GM23248 (cell line): ENCODE results near the gene SPRR5. TPM values are rescaled to one million over a fixed set of nuclear protein-coding genes. Genes with fewer than 3 reads are reported as not detected.

ENCODE experiments used
- DNase-seq: peaks from one replicate; pipeline ENCODE4 v3.0.0-alpha.2; 2015
- H2AFZ ChIP-seq: fragments of 200-600 bp; sonication (generic); 2 replicates; pipeline ENCODE4 v1.6.1; 2016; ENCODE audit warnings: antibody characterized with exemption
- H3F3A ChIP-seq: fragments of 200-600 bp; sonication (generic); 2 replicates; pipeline ENCODE4 v1.6.1; 2016; ENCODE audit warnings: mild to moderate bottlenecking, antibody characterized with exemption, mixed run types; ENCODE audit not compliant: insufficient read depth
- H3K27ac ChIP-seq: fragments of 200-600 bp; sonication (generic); 2 replicates; pipeline ENCODE4 v1.5.1; 2016; ENCODE audit warnings: mild to moderate bottlenecking
- H3K27me3 ChIP-seq: fragments of 200-600 bp; sonication (generic); replicated peaks from 2 replicates; pipeline ENCODE4 v1.6.1; 2016; ENCODE audit warnings: mild to moderate bottlenecking; ENCODE audit not compliant: insufficient read depth
- H3K36me3 ChIP-seq: fragments of 200-600 bp; sonication (generic); 2 replicates; pipeline ENCODE4 v1.6.1; 2016; ENCODE audit warnings: low read depth, mild to moderate bottlenecking
- H3K4me1 ChIP-seq: fragments of 200-600 bp; sonication (generic); 2 replicates; pipeline ENCODE4 v1.6.1; 2016; ENCODE audit warnings: mild to moderate bottlenecking; ENCODE audit not compliant: insufficient read depth
- H3K4me2 ChIP-seq: fragments of 200-600 bp; sonication (generic); one replicate; pipeline ENCODE4 v1.6.1; 2016; ENCODE audit warnings: mild to moderate bottlenecking; ENCODE audit not compliant: unreplicated experiment
- H3K4me3 ChIP-seq: fragments of 200-600 bp; sonication (generic); 2 replicates; pipeline ENCODE4 v1.5.1; 2016; ENCODE audit warnings: mild to moderate bottlenecking
- H3K79me2 ChIP-seq: fragments of 200-600 bp; sonication (generic); 2 replicates; pipeline ENCODE4 v1.6.1; 2016; ENCODE audit warnings: mild to moderate bottlenecking; ENCODE audit not compliant: insufficient read depth
- H3K9ac ChIP-seq: fragments of 200-600 bp; sonication (generic); 2 replicates; pipeline ENCODE4 v1.6.1; 2016; ENCODE audit warnings: mild to moderate bottlenecking
- H3K9me2 ChIP-seq: fragments of 200-600 bp; sonication (generic); 2 replicates; pipeline ENCODE4 v1.6.1; 2016; ENCODE audit warnings: mixed run types, mild to moderate bottlenecking, moderate library complexity; ENCODE audit not compliant: insufficient read depth
- H3K9me3 ChIP-seq: fragments of 200-600 bp; sonication (generic); one replicate; pipeline ENCODE4 v1.6.1; 2017; ENCODE audit warnings: low read depth
- H4K20me1 ChIP-seq: fragments of 200-600 bp; sonication (generic); 2 replicates; pipeline ENCODE4 v1.6.0; 2016; ENCODE audit not compliant: insufficient read depth
- EZH2 ChIP-seq: fragments of 200-600 bp; sonication (generic); IDR thresholded peaks from 2 replicates; pipeline ENCODE4 v1.6.1; 2018; ENCODE audit warnings: antibody characterized with exemption, mild to moderate bottlenecking; ENCODE audit not compliant: insufficient read depth, poor library complexity, severe bottlenecking
- EZH2phosphoT487 ChIP-seq: fragments of 200-600 bp; sonication (generic); IDR thresholded peaks from 2 replicates; pipeline ENCODE4 v1.6.1; 2018; ENCODE audit warnings: antibody characterized with exemption, moderate library complexity, mild to moderate bottlenecking, low read depth; ENCODE audit not compliant: insufficient read depth
- WGBS, 2 experiments: methylation state at CpG; one replicate each; pipeline ENCODE4 v1.1.6; 2015 to 2017; ENCODE audit warnings: low lambda C conversion rate in 2 of 2, low coverage in 1 of 2; ENCODE audit errors: missing lambda C conversion rate in 2 of 2; 5-methylcytosine and 5-hydroxymethylcytosine counted together
- in situ Hi-C: fragments of 300-500 bp; cut with MboI; formaldehyde crosslinking; loops from 2 replicates; pipeline ENCODE4 v1.15.0; 2020
- polyA plus RNA-seq: library from polyadenylated mRNA; unstranded; fragments of >200 nt; fragmentation: Nextera tagmentation; extraction: Ambion mirVana; gene quantifications from 2 replicates; pipeline ENCODE4 v1.2.1, GENCODE V29; 2016
- total RNA-seq: library from RNA; depleted of rRNA; stranded (reverse); fragments of >200 nt; shearing (Covaris generic); gene quantifications from 2 replicates; pipeline ENCODE4 v1.2.3, GENCODE V29; 2014

SPRR5 gene
- total and polyA plus RNA-seq, 2 experiments from 2014 or later = not detected

GRCh38 chr1:152926091-152926490 lies 20.9 kb upstream of the SPRR5 start:
- Histone ChIP-seq H3K79me2 (no peaks in the 10 kb centered on the region), H3K27ac (no peak overlapping the region), H3K9me3 (no peaks in the 10 kb centered on the region), H2AFZ (peak overlapping the region; percentile 48; the same call in 1 of the 2 replicates), H4K20me1 (no peaks in the 10 kb centered on the region), H3K36me3 (no peaks in the 10 kb centered on the region), H3K9ac (no peak overlapping the region), H3K4me3 (no peak overlapping the region), H3F3A (no peaks in the 10 kb centered on the region), H3K4me2 (no peak overlapping the region), H3K9me2 (no peaks in the 10 kb centered on the region), H3K4me1 (no peaks in the 10 kb centered on the region), H3K27me3 (no peaks in the 10 kb centered on the region)
- DNase-seq = peak; percentile 87
- TF ChIP-seq EZH2 = no peak
- TF ChIP-seq EZH2phosphoT487 = no peak
- in situ Hi-C loops = loop anchor here (5.0 kb wide), 1 partner anchor 54 kb away; no protein-coding TSS in a partner anchor
- 30 to 35% methylated on average over 3 of the region's 3 CpGs for WGBS, 2 experiments

GRCh38 chr1:152928671-152929070 lies 18.3 kb upstream of the SPRR5 start:
- H3K4me3 ChIP-seq = no peak overlapping the region
- H3K27ac ChIP-seq = no peak overlapping the region
- in situ Hi-C loops = loop anchor here (5.0 kb wide), 1 partner anchor 56 kb away; no protein-coding TSS in a partner anchor
- H3K27me3 ChIP-seq = peaks cover 6% of the 10 kb centered on the region; the same call in 1 of the 2 replicates
- no peak overlapping the region for H3K4me2 ChIP-seq
- H3K9ac ChIP-seq = no peak overlapping the region
- H4K20me1 ChIP-seq = no peaks in the 10 kb centered on the region
- DNase-seq = peak; percentile 14
- no peaks in the 10 kb centered on the region for H3F3A ChIP-seq
- H2AFZ ChIP-seq = no peak overlapping the region
- H3K36me3 ChIP-seq = no peaks in the 10 kb centered on the region
- H3K9me3 ChIP-seq = no peaks in the 10 kb centered on the region
- no peaks in the 10 kb centered on the region for H3K79me2 ChIP-seq
- H3K9me2 ChIP-seq = no peaks in the 10 kb centered on the region
- WGBS, 2 experiments = 63 to 68% methylated on average over 3 of the region's 3 CpGs
- no peak for TF ChIP-seq EZH2phosphoT487
- H3K4me1 ChIP-seq = no peaks in the 10 kb centered on the region

- no peaks in the 10 kb centered on the region for H3K9me2 ChIP-seq
- DNase-seq = no peak
- 37 to 39% methylated on average over 4 of the region's 4 CpGs for WGBS, 2 experiments
- in situ Hi-C loops = no loop called here
- H3K36me3 ChIP-seq = no peaks in the 10 kb centered on the region
- no peak overlapping the region for H3K27ac ChIP-seq
- H3F3A ChIP-seq = no peaks in the 10 kb centered on the region
- no peaks in the 10 kb centered on the region for H4K20me1 ChIP-seq
- no peak overlapping the region for H2AFZ ChIP-seq
- H3K79me2 ChIP-seq = no peaks in the 10 kb centered on the region
- H3K27me3 ChIP-seq = peaks cover 10% of the 10 kb centered on the region
- no peak for TF ChIP-seq EZH2
- TF ChIP-seq EZH2phosphoT487 = no peak
- H3K9me3 ChIP-seq = no peaks in the 10 kb centered on the region
- no peak overlapping the region for H3K9ac ChIP-seq
- H3K4me2 ChIP-seq = no peak overlapping the region
- no peak overlapping the region for H3K4me3 ChIP-seq
- H3K4me1 ChIP-seq = no peaks in the 10 kb centered on the region
These were observed 14.7 kb upstream of the SPRR5 start for GRCh38 chr1:152932170-152932811.

GRCh38 chr1:152933196-152933595 lies 13.8 kb upstream of the SPRR5 start:
- Histone ChIP-seq H3K4me1 (no peaks in the 10 kb centered on the region), H3K27ac (no peak overlapping the region), H2AFZ (no peak overlapping the region), H3K27me3 (peaks cover 10% of the 10 kb centered on the region), H4K20me1 (no peaks in the 10 kb centered on the region), H3K4me3 (no peak overlapping the region), H3K79me2 (no peaks in the 10 kb centered on the region), H3K9me2 (no peaks in the 10 kb centered on the region), H3K9me3 (no peaks in the 10 kb centered on the region), H3K4me2 (no peak overlapping the region), H3K9ac (no peak overlapping the region), H3F3A (no peaks in the 10 kb centered on the region), H3K36me3 (no peaks in the 10 kb centered on the region)
- in situ Hi-C loops = no loop called here
- no peak for TF ChIP-seq EZH2
- TF ChIP-seq EZH2phosphoT487 = no peak
- DNase-seq = no peak
- WGBS, 2 experiments = 3% methylated on average over 2 of the region's 2 CpGs
